ENCODE measurements around the gene CDIPT. TPM values are rescaled to one million over a fixed set of nuclear protein-coding genes. Genes with fewer than 3 reads are reported as not detected.
A peak's percentile ranks its signal among the peaks of the same experiment; 100 is the strongest.

The CDIPT gene
- total RNA-seq, 1 donor from 2014 or later = 49.7 TPM

GRCh38 chr16:29816694-29817441, 46.2 kb downstream of the CDIPT start:
- Mint-ChIP-seq H3K36me3 (peaks cover 6% of the 10 kb centered on the region), H3K4me1 (peaks cover 63% of the 10 kb centered on the region), H3K4me3 (peak overlapping the region; percentile 91), H3K27ac (peak overlapping the region; percentile 81), H3K27me3 (ENCODE audit: low read depth) (no peaks in the 10 kb centered on the region), H3K9me3 (no peaks in the 10 kb centered on the region)
- DNase-seq (ENCODE audit: low spot score in 2 of 2, unreplicated experiment in 2 of 2) = peak in 1 of 2 experiments; percentile 54
- TF ChIP-seq CTCF (IDR thresholded peaks at IDR 0.05; ENCODE audit: unreplicated experiment) = no peak

GRCh38 chr16:29815793-29816693, 47.0 kb downstream of the CDIPT start, which contains the start of gene PAGR1:
Gene PAGR1, plus strand, starts transcription at chr16:29816152. Its CDS starts 374 bp downstream, at chr16:29816526.
- peak within 1 kb of the TSS; percentile 97 for H3K27ac Mint-ChIP-seq
- peak within 1 kb of the TSS; percentile 91 for H3K4me3 Mint-ChIP-seq
- peaks cover 68% of the 10 kb centered on the region for H3K4me1 Mint-ChIP-seq
- H3K9me3 Mint-ChIP-seq = no peaks in the 10 kb centered on the region
- DNase-seq (ENCODE audit: low spot score in 2 of 2, unreplicated experiment in 2 of 2) = peak; percentile 91 to 98
- peaks cover 6% of the 10 kb centered on the region for H3K36me3 Mint-ChIP-seq
- H3K27me3 Mint-ChIP-seq (ENCODE audit: low read depth) = no peaks in the 10 kb centered on the region
- TF ChIP-seq CTCF (IDR thresholded peaks at IDR 0.05; ENCODE audit: unreplicated experiment) = peak; percentile 83

GRCh38 chr16:29815032-29815721, 47.8 kb downstream of the CDIPT start:
- no peak for DNase-seq (ENCODE audit: low spot score in 2 of 2, unreplicated experiment in 2 of 2)
- H3K9me3 Mint-ChIP-seq = no peaks in the 10 kb centered on the region
- H3K4me3 Mint-ChIP-seq = peak overlapping the region; percentile 91

GRCh38 chr16:29814592-29814991, 48.4 kb downstream of the CDIPT start:
- Mint-ChIP-seq H3K27ac (no peak overlapping the region), H3K4me3 (peak overlapping the region; percentile 91), H3K27me3 (ENCODE audit: low read depth) (no peaks in the 10 kb centered on the region), H3K9me3 (no peaks in the 10 kb centered on the region), H3K4me1 (peaks cover 67% of the 10 kb centered on the region), H3K36me3 (peaks cover 6% of the 10 kb centered on the region)
- no peak for TF ChIP-seq CTCF (IDR thresholded peaks at IDR 0.05; ENCODE audit: unreplicated experiment)
- DNase-seq (ENCODE audit: low spot score in 2 of 2, unreplicated experiment in 2 of 2) = no peak

More at GRCh38 chr16:29815032-29815721, 47.8 kb downstream of the CDIPT start:
- Mint-ChIP-seq H3K27me3 (ENCODE audit: low read depth) (no peaks in the 10 kb centered on the region), H3K4me1 (peaks cover 69% of the 10 kb centered on the region), H3K27ac (peak overlapping the region; percentile 84), H3K36me3 (peaks cover 6% of the 10 kb centered on the region)
- TF ChIP-seq CTCF (IDR thresholded peaks at IDR 0.05; ENCODE audit: unreplicated experiment) = no peak

Data from mesothelial cell of epicardium (in vitro differentiated cells).